HG02943 (cell line): ENCODE measurements around the gene ACVR1.
"Not testable (repeated sequence)": the region's sequence is repeated elsewhere in the genome, so short reads cannot be mapped to it uniquely, and the experiment has no call there.

ENCODE experiments used
- ATAC-seq: cut with Tn5 transposase; IDR thresholded peaks from one replicate; pipeline ENCODE4 v1.9.1; 2021; ENCODE audit warnings: mild to moderate bottlenecking, low read depth, moderate library complexity; ENCODE audit not compliant: unreplicated experiment

Gene ACVR1

GRCh38 chr2:157733263-157733662 is 142.9 kb downstream of the ACVR1 start:
- ATAC-seq: no peak

GRCh38 chr2:157732596-157732995 is 143.5 kb downstream of the ACVR1 start:
- no peak for ATAC-seq

GRCh38 chr2:157727693-157728092 is 148.4 kb downstream of the ACVR1 start:
- ATAC-seq: no peak

- ATAC-seq: no peak
Observed at GRCh38 chr2:157726946-157727345, 149.2 kb downstream of the ACVR1 start.

- ATAC-seq: no peak
Observed at GRCh38 chr2:157725846-157726245, 150.3 kb downstream of the ACVR1 start.

- ATAC-seq: no peak
Observed at GRCh38 chr2:157722580-157723234, 153.4 kb downstream of the ACVR1 start.

- no peak for ATAC-seq
Observed at GRCh38 chr2:157720504-157720903, 155.6 kb downstream of the ACVR1 start.

GRCh38 chr2:157704653-157705052 is 171.5 kb downstream of the ACVR1 start:
- ATAC-seq: not testable (repeated sequence)

- ATAC-seq: not testable (repeated sequence)
Observed at GRCh38 chr2:157704148-157704547, 172.0 kb downstream of the ACVR1 start.

GRCh38 chr2:157699806-157700205 is 176.3 kb downstream of the ACVR1 start:
- no peak for ATAC-seq

- no peak for ATAC-seq
Observed at GRCh38 chr2:157699009-157699408, 177.1 kb downstream of the ACVR1 start.

- no peak for ATAC-seq
Observed at GRCh38 chr2:157698430-157698829, 177.7 kb downstream of the ACVR1 start.

GRCh38 chr2:157696036-157696435 is 180.1 kb downstream of the ACVR1 start:
- no peak for ATAC-seq

GRCh38 chr2:157692768-157693167 is 183.4 kb downstream of the ACVR1 start:
- ATAC-seq: no peak

- no peak for ATAC-seq
Observed at GRCh38 chr2:157691695-157692094, 184.4 kb downstream of the ACVR1 start.

GRCh38 chr2:157691131-157691530 is 185.0 kb downstream of the ACVR1 start:
- no peak for ATAC-seq
